GM12878 (cell line): ENCODE measurements around the gene SIK3. TPM values are rescaled to one million over a fixed set of nuclear protein-coding genes. Genes with fewer than 3 reads are reported as not detected.

Experiments used
- ATAC-seq: fragments of 200-7000 bp; cut with Tn5 transposase; 3 replicates; pipeline ENCODE4 v1.9.1; 2020; ENCODE audit warnings: mild to moderate bottlenecking, moderate library complexity
- BruUV-seq: library from RNA; stranded (reverse); fragments of 400-500 nt; replicated peaks from 2 replicates; lab custom pipeline; 2021; lab: Mats Ljungman, UMichigan
- CTCF ChIA-PET: fragments of 300-600 bp; sonication (Branson Sonifier 250); formaldehyde crosslinking; extraction: SDS; loops from one replicate; lab custom pipeline; 2021; ENCODE audit warnings: inconsistent platforms; lab: Yijun Ruan, JAX
- POLR2A ChIA-PET: fragments of 350-600 bp; formaldehyde crosslinking; extraction: SDS; loops from one replicate; lab custom pipeline; 2021; ENCODE audit warnings: inconsistent platforms; lab: Charles Lee
- RAD21 ChIA-PET: fragments of 300-600 bp; sonication (Branson Sonifier 250); formaldehyde crosslinking; loops from one replicate; lab custom pipeline; 2023; ENCODE audit warnings: antibody characterized with exemption; ENCODE audit not compliant: unreplicated experiment; lab: Charles Lee
- SMC1A ChIA-PET: fragments of 300-600 bp; sonication (Branson Sonifier 250); formaldehyde crosslinking; loops from one replicate; lab custom pipeline; 2023; ENCODE audit not compliant: unreplicated experiment, uncharacterized antibody; lab: Charles Lee
- DNase-seq: peaks from one replicate; pipeline ENCODE4 v3.0.0-alpha.2; 2011; ENCODE audit warnings: low read depth, low spot score
- FAIRE-seq: peaks from 3 replicates; lab custom pipeline; 2011; peaks lifted over from hg19 to GRCh38; lab: Jason Lieb, UNC
- H2AFZ ChIP-seq: 2 replicates; pipeline ENCODE4 v1.6.0; 2011; ENCODE audit warnings: low read depth, low read length, control low read depth; ENCODE audit not compliant: control insufficient read depth
- H3K27ac ChIP-seq: 2 replicates; pipeline ENCODE4 v1.5.1; 2011; ENCODE audit warnings: control low read depth; ENCODE audit not compliant: control insufficient read depth, insufficient read depth
- H3K27me3 ChIP-seq, 2 experiments: replicated peaks in 1 of 2; 2 replicates each; pipeline versions ENCODE4 v1.6.0 to v1.6.1; 2011; ENCODE audit warnings: low read length in 1 of 2; ENCODE audit not compliant: control insufficient read depth in 2 of 2, insufficient read depth in 2 of 2
- H3K36me3 ChIP-seq, 2 experiments: 2 replicates each; pipeline ENCODE4 v1.5.1; 2011; ENCODE audit warnings: low read length in 1 of 2; ENCODE audit not compliant: control insufficient read depth in 2 of 2, insufficient read depth in 2 of 2
- H3K4me1 ChIP-seq: 2 replicates; pipeline ENCODE4 v1.6.1; 2011; ENCODE audit warnings: mild to moderate bottlenecking, low read length, moderate library complexity, mixed read lengths; ENCODE audit not compliant: control insufficient read depth, insufficient read depth
- H3K4me2 ChIP-seq: 2 replicates; pipeline ENCODE4 v1.6.0; 2011; ENCODE audit warnings: control low read depth; ENCODE audit not compliant: control insufficient read depth, insufficient read depth
- H3K4me3 ChIP-seq: fragments of 200-600 bp; sonication (generic); 2 replicates; pipeline ENCODE4 v1.5.1; 2016
- H3K79me2 ChIP-seq: 2 replicates; pipeline ENCODE4 v1.6.0; 2011; ENCODE audit warnings: low read length; ENCODE audit not compliant: control insufficient read depth, insufficient read depth
- H3K9ac ChIP-seq: 2 replicates; pipeline ENCODE4 v1.8.0; 2011; ENCODE audit warnings: low read length, control low read depth, mixed read lengths; ENCODE audit not compliant: control insufficient read depth, insufficient read depth
- H3K9me3 ChIP-seq: replicated peaks from 3 replicates; pipeline ENCODE4 v1.5.1; 2011; ENCODE audit warnings: mild to moderate bottlenecking, low read length; ENCODE audit not compliant: control insufficient read depth, insufficient read depth
- H4K20me1 ChIP-seq: 2 replicates; pipeline ENCODE4 v1.6.0; 2011; ENCODE audit not compliant: control insufficient read depth, insufficient read depth
- BACH1 ChIP-seq: fragments of 450-650 bp; IDR thresholded peaks from 2 replicates; pipeline ENCODE4 v1.6.1; 2017; ENCODE audit warnings: mild to moderate bottlenecking, borderline replicate concordance
- CBX5 ChIP-seq: sonication (generic); IDR thresholded peaks from 2 replicates; pipeline ENCODE4 v1.6.1; 2016; ENCODE audit warnings: low read depth, moderate library complexity, mild to moderate bottlenecking, inconsistent platforms
- CHD1 ChIP-seq: IDR thresholded peaks from 2 replicates; pipeline ENCODE4 v1.6.1; 2012; ENCODE audit warnings: low read depth, low read length, improper control_type of control experiment
- CREB1 ChIP-seq: IDR thresholded peaks from 2 replicates; pipeline ENCODE4 v1.6.1; 2012; ENCODE audit warnings: low read depth, mild to moderate bottlenecking, inconsistent platforms
- CREM ChIP-seq: IDR thresholded peaks from 2 replicates; pipeline ENCODE4 v1.6.1; 2014; ENCODE audit warnings: antibody characterized with exemption, low read depth
- EED ChIP-seq: sonication (generic); IDR thresholded peaks from 2 replicates; pipeline ENCODE4 v1.6.1; 2016; ENCODE audit warnings: antibody characterized with exemption, low read depth
- ETV6 ChIP-seq, 2 experiments: fragments of 450-650 bp in 1 of 2; IDR thresholded peaks in 1 of 2; conservative IDR thresholded peaks in 1 of 2; 2 replicates each; pipeline ENCODE4 v1.6.1; 2014; ENCODE audit warnings: antibody characterized with exemption in 1 of 2, borderline replicate concordance in 1 of 2, low read depth in 1 of 2, mild to moderate bottlenecking in 1 of 2, moderate library complexity in 1 of 2
- JUND ChIP-seq: IDR thresholded peaks from 2 replicates; pipeline ENCODE4 v1.6.1; 2012; ENCODE audit warnings: low read depth, mild to moderate bottlenecking, low read length, improper control_type of control experiment, moderate library complexity
- MTA3 ChIP-seq: IDR thresholded peaks from 2 replicates; pipeline ENCODE4 v1.6.1; 2012; ENCODE audit warnings: low read length, inconsistent platforms, borderline replicate concordance
- NFYB ChIP-seq: IDR thresholded peaks from 2 replicates; pipeline ENCODE4 v1.6.1; 2011; ENCODE audit warnings: low read depth, mild to moderate bottlenecking, low read length, improper control_type of control experiment, moderate library complexity; ENCODE audit not compliant: insufficient read depth
- PAX5 ChIP-seq: IDR thresholded peaks from 2 replicates; pipeline ENCODE4 v1.6.1; 2011; ENCODE audit warnings: low read depth, low read length, borderline replicate concordance
- POU2F2 ChIP-seq: IDR thresholded peaks from 3 replicates; pipeline ENCODE4 v1.6.1; 2011; ENCODE audit warnings: low read depth, mild to moderate bottlenecking, low read length, borderline replicate concordance
- RUNX3 ChIP-seq: IDR thresholded peaks from 2 replicates; pipeline ENCODE4 v1.6.1; 2012; ENCODE audit warnings: low read length, inconsistent platforms
- SIX5 ChIP-seq: IDR thresholded peaks from 2 replicates; pipeline ENCODE4 v1.6.1; 2011; ENCODE audit warnings: mild to moderate bottlenecking, low read depth, low read length, moderate library complexity; ENCODE audit not compliant: severe bottlenecking
- SREBF2 ChIP-seq: IDR thresholded peaks from 2 replicates; pipeline ENCODE4 v1.6.1; 2012; ENCODE audit warnings: mild to moderate bottlenecking, low read length
- STAT1 ChIP-seq: fragments of 450-650 bp; conservative IDR thresholded peaks from 2 replicates; pipeline ENCODE4 v1.6.1; 2014; ENCODE audit warnings: antibody characterized with exemption, mild to moderate bottlenecking
- WGBS: methylation state at CpG from one replicate; pipeline ENCODE4 v1.1.6; 2016; ENCODE audit warnings: low lambda C conversion rate; ENCODE audit not compliant: insufficient replicate concordance, insufficient coverage; ENCODE audit errors: missing lambda C conversion rate; 5-methylcytosine and 5-hydroxymethylcytosine counted together
- in situ Hi-C: fragments of 300-500 bp; cut with MboI; formaldehyde crosslinking; loops from 9 replicates; pipeline ENCODE4 v1.14.3; 2018; ENCODE audit warnings: mixed read lengths
- intact Hi-C: fragments of 100-400 bp; cut with micrococcal nuclease; formaldehyde crosslinking; loops from one replicate; pipeline ENCODE4 v1.14.2; 2022; ENCODE audit not compliant: unreplicated experiment
- polyA plus RNA-seq, 11 experiments: library from polyadenylated mRNA; depleted of rRNA in 4 of 11; unstranded in 6 of 11; stranded (reverse) in 5 of 11; fragments of >200 nt; fragmentation: Nextera tagmentation in 4 of 11; fragmentation: Illumina TruSeq in 1 of 11; extraction: Ambion mirVana in 4 of 11; extraction: Trizol in 1 of 11; gene quantifications; 1 replicate in 1 of 11; 2 replicates in 10 of 11; pipeline versions ENCODE4 v1.2.1 to v1.2.3, GENCODE V29; 2011 to 2016; ENCODE audit warnings: inconsistent platforms in 2 of 11, missing spikeins in 2 of 11, low read depth in 1 of 11
- total RNA-seq, 4 experiments: library from RNA; depleted of rRNA in 3 of 4; stranded (reverse); fragments of >200 nt in 3 of 4; fragmentation: Illumina TruSeq in 1 of 4; extraction: Trizol in 1 of 4; gene quantifications; 2 replicates each; pipeline versions ENCODE4 v1.2.1 to v1.2.3, GENCODE V29; 2013 to 2021
- TF ChIP-seq, protein P1 (sequence below): IDR thresholded peaks from 2 replicates; pipeline ENCODE4 v1.6.1; 2011; ENCODE audit warnings: low read depth, low read length, improper control_type of control experiment, borderline replicate concordance

Gene SIK3
- total and polyA plus RNA-seq, 10 of the 15 experiments (the other 5 are each of a cell fraction or from before 2014, with no cell fraction given), result 2.5 to 31.9 (median 11.1) TPM

GRCh38 chr11:116836632-116836991 is 261.6 kb downstream of the SIK3 start:
- no peak for TF ChIP-seq NFYB
- TF ChIP-seq CHD1, result no peak
- no peak for TF ChIP-seq CBX5
- TF ChIP-seq EED, result no peak
- no peak for TF ChIP-seq MTA3
- TF ChIP-seq BACH1, result no peak
- TF ChIP-seq POU2F2, result no peak
- no peak for TF ChIP-seq ETV6 (conservative IDR thresholded peaks at IDR 0.05 in 1 of 2, IDR thresholded peaks at IDR 0.05 in 1 of 2; ENCODE audit: borderline replicate concordance in 1 of 2, low read depth in 1 of 2)
- TF ChIP-seq, protein P1, sequence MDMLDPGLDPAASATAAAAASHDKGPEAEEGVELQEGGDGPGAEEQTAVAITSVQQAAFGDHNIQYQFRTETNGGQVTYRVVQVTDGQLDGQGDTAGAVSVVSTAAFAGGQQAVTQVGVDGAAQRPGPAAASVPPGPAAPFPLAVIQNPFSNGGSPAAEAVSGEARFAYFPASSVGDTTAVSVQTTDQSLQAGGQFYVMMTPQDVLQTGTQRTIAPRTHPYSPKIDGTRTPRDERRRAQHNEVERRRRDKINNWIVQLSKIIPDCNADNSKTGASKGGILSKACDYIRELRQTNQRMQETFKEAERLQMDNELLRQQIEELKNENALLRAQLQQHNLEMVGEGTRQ, result no peak
- TF ChIP-seq RUNX3, result no peak
- no peak for TF ChIP-seq PAX5
- no peak for TF ChIP-seq CREM
- TF ChIP-seq SIX5, result no peak
- no peak for TF ChIP-seq JUND
- no peak for TF ChIP-seq SREBF2
- TF ChIP-seq CREB1, result no peak
- no peak for TF ChIP-seq STAT1
- Histone ChIP-seq H3K27ac (no peak overlapping the region), H3K79me2 (no peaks in the 10 kb centered on the region), H2AFZ (no peak overlapping the region), H3K27me3 (no peaks in the 10 kb centered on the region), H3K4me1 (peaks cover 8% of the 10 kb centered on the region; the same call in 1 of the 2 replicates), H3K36me3 (no peaks in the 10 kb centered on the region), H3K9me3 (no peaks in the 10 kb centered on the region), H3K4me2 (no peak overlapping the region), H3K9ac (no peak overlapping the region; the same call in 1 of the 2 replicates), H3K4me3 (no peak overlapping the region), H4K20me1 (no peaks in the 10 kb centered on the region)
- DNase-seq (no peak), ATAC-seq (no peak), FAIRE-seq (no peak)
- in situ Hi-C loops (no loop called here), intact Hi-C loops (loop anchor here (1.0 to 5.0 kb wide), 4 partner anchors 45 to 391 kb away; partner anchors contain the start of gene APOA5)
- POLR2A ChIA-PET, result interaction anchor here (1.3 to 3.0 kb wide), 6 partner anchors 14 to 395 kb away, joined by 3 to 10 read pairs (median 5); partner anchors contain the start of genes APOA5 and PCSK7
- BruUV-seq, result no TSS peak
- SMC1A ChIA-PET, result interaction anchor here (1.1 to 2.8 kb wide), 12 partner anchors 16 to 394 kb away, joined by 3 to 42 read pairs (median 6); partner anchors contain the start of genes APOA5 and ZPR1
- CTCF ChIA-PET, result interaction anchor here (0.6 to 7.3 kb wide), 29 partner anchors 10 to 390 kb away, joined by 3 to 183 read pairs (median 6); partner anchors contain the start of genes APOA4, APOA5, BUD13 and PAFAH1B2
- RAD21 ChIA-PET, result interaction anchor here (0.8 to 2.7 kb wide), 15 partner anchors 14 to 308 kb away, joined by 3 to 56 read pairs (median 6); partner anchors contain the start of genes APOA5, PAFAH1B2 and ZPR1
- 42% methylated on average over 7 of the region's 7 CpGs for WGBS
